HG02571 (cell line): ENCODE data around the gene RTL5.
A peak's percentile ranks its signal among the peaks of the same experiment; 100 is the strongest.
"Not testable (repeated sequence)": the region's sequence is repeated elsewhere in the genome, so short reads cannot be mapped to it uniquely, and the experiment has no call there.

Source experiments
- ATAC-seq: cut with Tn5 transposase; IDR thresholded peaks from one replicate; pipeline ENCODE4 v1.9.1; 2021; ENCODE audit warnings: mild to moderate bottlenecking, moderate library complexity; ENCODE audit not compliant: unreplicated experiment

Gene RTL5

GRCh38 chrX:72131317-72132294 is at the start of gene RTL5:
Gene RTL5 (minus strand): TSS chrX:72131915.
- peak; percentile 42 for ATAC-seq

- no peak for ATAC-seq
Measured at GRCh38 chrX:72180539-72180938, 48.8 kb upstream of the RTL5 start.

- ATAC-seq: no peak
Measured at GRCh38 chrX:72176981-72177380, 45.3 kb upstream of the RTL5 start.

GRCh38 chrX:72176289-72176688 is 44.6 kb upstream of the RTL5 start:
- not testable (repeated sequence) for ATAC-seq

GRCh38 chrX:72169008-72169728 is 37.5 kb upstream of the RTL5 start:
- no peak for ATAC-seq

GRCh38 chrX:72165551-72165950 is 33.8 kb upstream of the RTL5 start:
- ATAC-seq: no peak

GRCh38 chrX:72159769-72160168 is 28.1 kb upstream of the RTL5 start:
- no peak for ATAC-seq

GRCh38 chrX:72158773-72159172 is 27.1 kb upstream of the RTL5 start:
- ATAC-seq: no peak

- ATAC-seq: no peak
Measured at GRCh38 chrX:72146527-72146926, 14.8 kb upstream of the RTL5 start.

GRCh38 chrX:72145181-72145580 is 13.5 kb upstream of the RTL5 start:
- no peak for ATAC-seq

- ATAC-seq: no peak
Measured at GRCh38 chrX:72143609-72143907, 11.8 kb upstream of the RTL5 start.

GRCh38 chrX:72142794-72143608 is 11.3 kb upstream of the RTL5 start:
- no peak for ATAC-seq

GRCh38 chrX:72142094-72142793 is 10.5 kb upstream of the RTL5 start:
- no peak for ATAC-seq

GRCh38 chrX:72141372-72142004 is 9.8 kb upstream of the RTL5 start:
- ATAC-seq: peak; percentile 50

- no peak for ATAC-seq
Measured at GRCh38 chrX:72139538-72139937, 7.8 kb upstream of the RTL5 start.

GRCh38 chrX:72137846-72138495 is 6.3 kb upstream of the RTL5 start:
- ATAC-seq: no peak

GRCh38 chrX:72133851-72134546 is 2.3 kb upstream of the RTL5 start:
- no peak for ATAC-seq

GRCh38 chrX:72132456-72132855 is 741 bp upstream of the RTL5 start:
- ATAC-seq: no peak

- no peak for ATAC-seq
Measured at GRCh38 chrX:72130762-72131250, 909 bp downstream of the RTL5 start.
